SHP77 treated with DMSO at 0.1 percent for 48 hours (cell line): ENCODE results near the gene DIPK1C.
"Not testable (repeated sequence)": the region's sequence is repeated elsewhere in the genome, so short reads cannot be mapped to it uniquely, and the experiment has no call there.

ENCODE experiments used
- DNase-seq: peaks from one replicate; lab custom pipeline; 2025; lab: John Stamatoyannopoulos, UW

Gene DIPK1C

GRCh38 chr18:74457043-74457724, at the start of gene DIPK1C:
TSS of gene DIPK1C (minus strand) at chr18:74457308. CDS start at chr18:74457259, 49 bp downstream.
- no peak for DNase-seq

GRCh38 chr18:74506448-74507084, 49.5 kb upstream of the DIPK1C start:
- no peak for DNase-seq

- DNase-seq, result no peak
Measured at GRCh38 chr18:74505776-74506175, 48.7 kb upstream of the DIPK1C start.

- DNase-seq, result no peak
Measured at GRCh38 chr18:74503137-74503536, 46.0 kb upstream of the DIPK1C start.

- no peak for DNase-seq
Measured at GRCh38 chr18:74501386-74501785, 44.3 kb upstream of the DIPK1C start.

GRCh38 chr18:74500774-74501173, 43.7 kb upstream of the DIPK1C start:
- DNase-seq, result not testable (repeated sequence)

GRCh38 chr18:74500372-74500771, 43.3 kb upstream of the DIPK1C start:
- no peak for DNase-seq

- DNase-seq, result no peak
Measured at GRCh38 chr18:74499633-74500032, 42.5 kb upstream of the DIPK1C start.

- no peak for DNase-seq
Measured at GRCh38 chr18:74498712-74499627, 41.9 kb upstream of the DIPK1C start.

GRCh38 chr18:74497778-74498177, 40.7 kb upstream of the DIPK1C start:
- no peak for DNase-seq

GRCh38 chr18:74497324-74497676, 40.2 kb upstream of the DIPK1C start:
- no peak for DNase-seq

GRCh38 chr18:74496508-74497323, 39.6 kb upstream of the DIPK1C start:
- DNase-seq, result no peak

GRCh38 chr18:74495581-74496507, 38.7 kb upstream of the DIPK1C start, which contains the start of gene CNDP2:
TSS of gene CNDP2 (plus strand) at chr18:74496363. CDS start at chr18:74499974, 3,611 bp downstream.
- DNase-seq, result peak; percentile 91

- DNase-seq, result no peak
Measured at GRCh38 chr18:74494514-74494913, 37.4 kb upstream of the DIPK1C start.

GRCh38 chr18:74493689-74494088, 36.6 kb upstream of the DIPK1C start:
- peak; percentile 66 for DNase-seq

- no peak for DNase-seq
Measured at GRCh38 chr18:74492259-74492658, 35.2 kb upstream of the DIPK1C start.

GRCh38 chr18:74489676-74490075, 32.6 kb upstream of the DIPK1C start:
- DNase-seq, result no peak

- no peak for DNase-seq
Measured at GRCh38 chr18:74488864-74489263, 31.8 kb upstream of the DIPK1C start.

- no peak for DNase-seq
Measured at GRCh38 chr18:74488354-74488753, 31.2 kb upstream of the DIPK1C start.

GRCh38 chr18:74486119-74486849, 29.2 kb upstream of the DIPK1C start:
- no peak for DNase-seq
